ENCODE data around the gene GPR32.

The GPR32 gene

DNA sequence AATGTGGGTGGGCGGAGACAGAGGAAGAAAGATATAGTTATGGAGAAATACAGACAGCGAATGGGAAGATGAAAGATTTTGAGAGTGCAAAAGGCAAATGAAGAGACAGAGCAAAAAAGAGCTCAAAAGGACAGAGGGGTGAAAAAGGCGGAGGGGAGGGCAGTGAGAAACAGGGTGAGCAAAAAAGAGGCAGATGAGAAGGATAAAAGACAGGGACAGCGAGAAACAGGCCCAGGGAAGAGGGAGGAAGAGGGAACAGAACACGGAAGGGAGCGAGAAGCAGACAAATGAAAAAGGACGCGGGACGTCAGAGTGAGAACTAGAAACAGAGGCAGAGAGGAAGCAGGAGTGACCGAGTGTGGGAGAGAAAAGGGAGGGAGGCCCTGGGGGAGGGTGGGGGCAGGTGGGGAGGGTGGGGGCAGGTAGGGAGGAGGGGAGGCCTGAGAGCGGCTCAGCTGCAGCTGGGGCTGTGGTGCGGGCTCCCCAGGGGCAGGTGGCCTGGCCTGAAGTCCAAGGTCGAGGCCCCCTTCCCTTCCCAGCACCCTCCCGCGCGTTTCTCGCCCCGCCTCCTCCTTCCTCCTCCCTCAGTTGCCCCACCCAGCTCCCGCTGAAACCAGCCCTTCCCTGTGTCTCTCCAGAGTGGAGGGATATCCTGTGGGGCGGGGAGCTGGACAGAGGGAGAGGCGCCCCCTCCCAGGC lies 50.4 kb downstream of the GPR32 start:
- Mint-ChIP-seq H3K4me3 (peak overlapping the region; percentile 52), H3K27ac (no peak overlapping the region), H3K27me3 (peaks cover 52% of the 10 kb centered on the region), H3K36me3 (no peaks in the 10 kb centered on the region), H3K9me3 (no peaks in the 10 kb centered on the region), H3K4me1 (peaks cover 43% of the 10 kb centered on the region)

- H3K27ac Mint-ChIP-seq, result no peak overlapping the region
- no peaks in the 10 kb centered on the region for H3K36me3 Mint-ChIP-seq
- no peaks in the 10 kb centered on the region for H3K9me3 Mint-ChIP-seq
- H3K4me1 Mint-ChIP-seq, result peaks cover 39% of the 10 kb centered on the region
- H3K4me3 Mint-ChIP-seq, result no peak overlapping the region
- peaks cover 52% of the 10 kb centered on the region for H3K27me3 Mint-ChIP-seq
Measured at GRCh38 chr19:50821248-50821612, 51.0 kb downstream of the GPR32 start.

Data from activated naive CD4-positive, alpha-beta T cell treated with anti-CD3 and anti-CD28 coated beads, Interleukin-2, amount 50 U/mL, for 24 hours (primary cell).